Skeletal muscle satellite cell (primary cell): Measurements from ENCODE around the gene SPZ1.
"Not testable (repeated sequence)": the region's sequence is repeated elsewhere in the genome, so short reads cannot be mapped to it uniquely, and the experiment has no call there.

ENCODE experiments used
- H3K27me3 ChIP-seq: 2 replicates; pipeline ENCODE4 v1.7.0; 2013; ENCODE audit warnings: low read length; ENCODE audit not compliant: control insufficient read depth, insufficient read depth
- H3K36me3 ChIP-seq: 2 replicates; pipeline ENCODE4 v1.7.0; 2013; ENCODE audit warnings: mild to moderate bottlenecking, control low read depth, low read length; ENCODE audit not compliant: insufficient read depth
- H3K4me1 ChIP-seq: 2 replicates; pipeline ENCODE4 v1.7.0; 2013; ENCODE audit warnings: low read length; ENCODE audit not compliant: control insufficient read depth, insufficient read depth
- H3K4me2 ChIP-seq: 2 replicates; pipeline ENCODE4 v1.7.0; 2013; ENCODE audit warnings: mild to moderate bottlenecking, low read length
- H3K4me3 ChIP-seq: 2 replicates; pipeline ENCODE4 v1.7.0; 2013; ENCODE audit warnings: low read length
- H3K9ac ChIP-seq: 2 replicates; pipeline ENCODE4 v1.7.0; 2013; ENCODE audit warnings: mild to moderate bottlenecking, low read depth, low read length, moderate library complexity
- H3K9me3 ChIP-seq: replicated peaks from 2 replicates; pipeline ENCODE4 v1.7.0; 2013; ENCODE audit warnings: mild to moderate bottlenecking, control low read depth, low read length

SPZ1 gene

GRCh38 chr5:80339116-80339515, 19.3 kb downstream of the SPZ1 start:
- Histone ChIP-seq H3K36me3 (no peaks in the 10 kb centered on the region), H3K4me1 (no peaks in the 10 kb centered on the region), H3K27me3 (peaks cover 6% of the 10 kb centered on the region), H3K9ac (no peak overlapping the region), H3K4me2 (no peak overlapping the region), H3K9me3 (no peaks in the 10 kb centered on the region), H3K4me3 (no peak overlapping the region)

- H3K9ac ChIP-seq, result no peak overlapping the region
- H3K4me2 ChIP-seq, result no peak overlapping the region
- no peaks in the 10 kb centered on the region for H3K9me3 ChIP-seq
- H3K4me1 ChIP-seq, result no peaks in the 10 kb centered on the region
- H3K36me3 ChIP-seq, result no peaks in the 10 kb centered on the region
- peaks cover 6% of the 10 kb centered on the region for H3K27me3 ChIP-seq
- H3K4me3 ChIP-seq, result no peak overlapping the region
Observed at GRCh38 chr5:80341016-80341775, 21.4 kb downstream of the SPZ1 start.

GRCh38 chr5:80343067-80343466, 23.3 kb downstream of the SPZ1 start:
- Histone ChIP-seq H3K9me3 (no peaks in the 10 kb centered on the region), H3K27me3 (peaks cover 6% of the 10 kb centered on the region), H3K9ac (no peak overlapping the region), H3K4me2 (no peak overlapping the region), H3K4me3 (no peak overlapping the region), H3K36me3 (no peaks in the 10 kb centered on the region), H3K4me1 (no peaks in the 10 kb centered on the region)

- H3K36me3 ChIP-seq, result no peaks in the 10 kb centered on the region
- H3K4me2 ChIP-seq, result no peak overlapping the region
- H3K27me3 ChIP-seq, result peaks cover 4% of the 10 kb centered on the region
- no peak overlapping the region for H3K4me3 ChIP-seq
- no peaks in the 10 kb centered on the region for H3K4me1 ChIP-seq
- no peaks in the 10 kb centered on the region for H3K9me3 ChIP-seq
- H3K9ac ChIP-seq, result no peak overlapping the region
Observed at GRCh38 chr5:80346055-80346454, 26.3 kb downstream of the SPZ1 start.

GRCh38 chr5:80348171-80348570, 28.4 kb downstream of the SPZ1 start:
- Histone ChIP-seq H3K9me3 (no peaks in the 10 kb centered on the region), H3K4me3 (no peak overlapping the region), H3K4me1 (no peaks in the 10 kb centered on the region), H3K4me2 (no peak overlapping the region), H3K9ac (no peak overlapping the region), H3K27me3 (no peaks in the 10 kb centered on the region), H3K36me3 (no peaks in the 10 kb centered on the region)

GRCh38 chr5:80351019-80351418, 31.2 kb downstream of the SPZ1 start:
- H3K4me2 ChIP-seq, H3K36me3 ChIP-seq, H3K9me3 ChIP-seq, H3K9ac ChIP-seq, H3K4me3 ChIP-seq, H3K27me3 ChIP-seq, H3K4me1 ChIP-seq: not testable (repeated sequence)

GRCh38 chr5:80355686-80356085, 35.9 kb downstream of the SPZ1 start:
- Histone ChIP-seq H3K27me3 (no peaks in the 10 kb centered on the region), H3K4me2 (no peak overlapping the region), H3K9ac (no peak overlapping the region), H3K36me3 (no peaks in the 10 kb centered on the region), H3K4me3 (no peak overlapping the region), H3K4me1 (no peaks in the 10 kb centered on the region), H3K9me3 (no peaks in the 10 kb centered on the region)

GRCh38 chr5:80357671-80358070, 37.9 kb downstream of the SPZ1 start:
- Histone ChIP-seq H3K4me2 (no peak overlapping the region), H3K36me3 (no peaks in the 10 kb centered on the region), H3K9ac (no peak overlapping the region), H3K4me1 (no peaks in the 10 kb centered on the region), H3K9me3 (no peaks in the 10 kb centered on the region), H3K27me3 (no peaks in the 10 kb centered on the region), H3K4me3 (no peak overlapping the region)

- H3K36me3 ChIP-seq, result no peaks in the 10 kb centered on the region
- no peak overlapping the region for H3K4me3 ChIP-seq
- no peaks in the 10 kb centered on the region for H3K4me1 ChIP-seq
- no peaks in the 10 kb centered on the region for H3K27me3 ChIP-seq
- no peak overlapping the region for H3K4me2 ChIP-seq
- H3K9ac ChIP-seq, result no peak overlapping the region
- no peaks in the 10 kb centered on the region for H3K9me3 ChIP-seq
Observed at GRCh38 chr5:80360914-80361444, 41.2 kb downstream of the SPZ1 start.

- Histone ChIP-seq H3K4me3 (no peak overlapping the region), H3K9ac (no peak overlapping the region)
Observed at GRCh38 chr5:80364892-80365291, 45.1 kb downstream of the SPZ1 start.

GRCh38 chr5:80368661-80369480, 49.1 kb downstream of the SPZ1 start:
- H3K36me3 ChIP-seq, result no peaks in the 10 kb centered on the region
- no peak overlapping the region for H3K4me3 ChIP-seq
- H3K4me2 ChIP-seq, result no peak overlapping the region
- H3K9ac ChIP-seq, result no peak overlapping the region
- no peaks in the 10 kb centered on the region for H3K9me3 ChIP-seq
- no peaks in the 10 kb centered on the region for H3K4me1 ChIP-seq
- H3K27me3 ChIP-seq, result no peaks in the 10 kb centered on the region

More at GRCh38 chr5:80364892-80365291, 45.1 kb downstream of the SPZ1 start:
- Histone ChIP-seq H3K4me1 (no peaks in the 10 kb centered on the region), H3K9me3 (no peaks in the 10 kb centered on the region), H3K27me3 (no peaks in the 10 kb centered on the region), H3K36me3 (no peaks in the 10 kb centered on the region), H3K4me2 (no peak overlapping the region)
